GM12878 (cell line): ENCODE data around the gene LGALS1.

Experiments
- FOXM1 ChIP-seq: IDR thresholded peaks from 2 replicates; pipeline ENCODE4 v1.6.1; 2012; ENCODE audit warnings: low read depth, mild to moderate bottlenecking, inconsistent platforms, low read length, moderate library complexity
- KAT2A ChIP-seq: conservative IDR thresholded peaks from 2 replicates; pipeline ENCODE4 v1.6.1; 2011; ENCODE audit warnings: low read depth, low read length; ENCODE audit not compliant: control insufficient read depth
- POLR2A ChIP-seq: IDR thresholded peaks from 2 replicates; pipeline ENCODE4 v1.6.1; 2011; ENCODE audit warnings: low read depth, mild to moderate bottlenecking, low read length
- RAD21 ChIP-seq: IDR thresholded peaks from 2 replicates; pipeline ENCODE4 v1.6.1; 2011; ENCODE audit warnings: mild to moderate bottlenecking, low read depth, low read length, moderate library complexity; ENCODE audit not compliant: insufficient read depth
- ZNF622 ChIP-seq: fragments of 450-650 bp; IDR thresholded peaks from 2 replicates; pipeline ENCODE4 v1.6.1; 2017; ENCODE audit warnings: mild to moderate bottlenecking, inconsistent platforms
- TF ChIP-seq, protein P1 (sequence below), 3 experiments: IDR thresholded peaks in 2 of 3; conservative IDR thresholded peaks in 1 of 3; 2 replicates each; pipeline ENCODE4 v1.5.1; 2011; ENCODE audit warnings: low read depth in 3 of 3, low read length in 3 of 3, mild to moderate bottlenecking in 3 of 3, control low read depth in 2 of 3, moderate library complexity in 2 of 3, inconsistent platforms in 1 of 3, mixed read lengths in 1 of 3; ENCODE audit not compliant: control insufficient read depth in 2 of 3, insufficient read depth in 1 of 3; ENCODE audit errors: extremely low read depth in 1 of 3
- TF ChIP-seq, protein P2 (sequence below): IDR thresholded peaks from 2 replicates; pipeline ENCODE4 v1.6.1; 2012; ENCODE audit warnings: low read depth, low read length, improper control_type of control experiment

DNA sequence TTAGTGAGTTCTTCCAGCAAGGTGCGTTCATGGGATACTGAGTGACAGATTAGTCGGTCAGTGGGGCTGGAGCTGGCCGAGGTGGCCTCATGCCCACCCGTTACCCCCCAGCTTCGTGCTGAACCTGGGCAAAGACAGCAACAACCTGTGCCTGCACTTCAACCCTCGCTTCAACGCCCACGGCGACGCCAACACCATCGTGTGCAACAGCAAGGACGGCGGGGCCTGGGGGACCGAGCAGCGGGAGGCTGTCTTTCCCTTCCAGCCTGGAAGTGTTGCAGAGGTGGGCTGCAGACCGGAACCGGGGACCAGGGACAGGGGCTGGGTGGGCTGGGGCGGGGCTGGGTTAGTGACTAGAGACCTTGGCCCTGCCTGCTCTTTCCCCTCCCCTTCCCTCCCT lies 2.9 kb downstream of the LGALS1 start:
- TF ChIP-seq, protein P1, sequence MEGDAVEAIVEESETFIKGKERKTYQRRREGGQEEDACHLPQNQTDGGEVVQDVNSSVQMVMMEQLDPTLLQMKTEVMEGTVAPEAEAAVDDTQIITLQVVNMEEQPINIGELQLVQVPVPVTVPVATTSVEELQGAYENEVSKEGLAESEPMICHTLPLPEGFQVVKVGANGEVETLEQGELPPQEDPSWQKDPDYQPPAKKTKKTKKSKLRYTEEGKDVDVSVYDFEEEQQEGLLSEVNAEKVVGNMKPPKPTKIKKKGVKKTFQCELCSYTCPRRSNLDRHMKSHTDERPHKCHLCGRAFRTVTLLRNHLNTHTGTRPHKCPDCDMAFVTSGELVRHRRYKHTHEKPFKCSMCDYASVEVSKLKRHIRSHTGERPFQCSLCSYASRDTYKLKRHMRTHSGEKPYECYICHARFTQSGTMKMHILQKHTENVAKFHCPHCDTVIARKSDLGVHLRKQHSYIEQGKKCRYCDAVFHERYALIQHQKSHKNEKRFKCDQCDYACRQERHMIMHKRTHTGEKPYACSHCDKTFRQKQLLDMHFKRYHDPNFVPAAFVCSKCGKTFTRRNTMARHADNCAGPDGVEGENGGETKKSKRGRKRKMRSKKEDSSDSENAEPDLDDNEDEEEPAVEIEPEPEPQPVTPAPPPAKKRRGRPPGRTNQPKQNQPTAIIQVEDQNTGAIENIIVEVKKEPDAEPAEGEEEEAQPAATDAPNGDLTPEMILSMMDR (IDR thresholded peaks at IDR 0.05 in 2 of 3, conservative IDR thresholded peaks at IDR 0.05 in 1 of 3; ENCODE audit: control insufficient read depth in 2 of 3, extremely low read depth in 1 of 3, insufficient read depth in 1 of 3, low read depth in 3 of 3, low read length in 3 of 3): no peak
- TF ChIP-seq ZNF622: no peak
- TF ChIP-seq, protein P2, sequence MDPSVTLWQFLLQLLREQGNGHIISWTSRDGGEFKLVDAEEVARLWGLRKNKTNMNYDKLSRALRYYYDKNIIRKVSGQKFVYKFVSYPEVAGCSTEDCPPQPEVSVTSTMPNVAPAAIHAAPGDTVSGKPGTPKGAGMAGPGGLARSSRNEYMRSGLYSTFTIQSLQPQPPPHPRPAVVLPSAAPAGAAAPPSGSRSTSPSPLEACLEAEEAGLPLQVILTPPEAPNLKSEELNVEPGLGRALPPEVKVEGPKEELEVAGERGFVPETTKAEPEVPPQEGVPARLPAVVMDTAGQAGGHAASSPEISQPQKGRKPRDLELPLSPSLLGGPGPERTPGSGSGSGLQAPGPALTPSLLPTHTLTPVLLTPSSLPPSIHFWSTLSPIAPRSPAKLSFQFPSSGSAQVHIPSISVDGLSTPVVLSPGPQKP: no peak
- no peak for TF ChIP-seq FOXM1
- no peak for TF ChIP-seq POLR2A
- TF ChIP-seq KAT2A: no peak
- no peak for TF ChIP-seq RAD21
